Breast epithelium (tissue), 4 donors: ENCODE results near the gene SYNDIG1. TPM values are rescaled to one million over a fixed set of nuclear protein-coding genes. Genes with fewer than 3 reads are reported as not detected.
A peak's percentile ranks its signal among the peaks of the same experiment; 100 is the strongest.

Source experiments
- DNase-seq, 2 donors: peaks; one replicate each; pipeline ENCODE4 v3.0.0-alpha.2; 2019; ENCODE audit warnings: low spot score in 2 of 2
- H3K27ac ChIP-seq, 2 donors: fragments of 200-600 bp; sonication (generic) in 1 of 2; one replicate each; pipeline ENCODE4 v1.5.1; 2016 to 2019; ENCODE audit warnings: mild to moderate bottlenecking in 1 of 2
- H3K27me3 ChIP-seq, 2 donors: fragments of 200-600 bp; sonication (generic) in 1 of 2; one replicate each; pipeline versions ENCODE4 v1.5.1 to v1.6.0; 2017 to 2019; ENCODE audit warnings: control low read depth in 1 of 2, mild to moderate bottlenecking in 1 of 2
- H3K36me3 ChIP-seq: fragments of 200-600 bp; one replicate; pipeline ENCODE4 v1.5.1; 2019
- H3K4me1 ChIP-seq, 2 donors: fragments of 200-600 bp; sonication (generic); one replicate each; pipeline ENCODE4 v1.5.1; 2016 to 2019; ENCODE audit warnings: control low read depth in 1 of 2
- H3K4me3 ChIP-seq, 3 donors: fragments of 200-600 bp; sonication (generic); 1 replicate in 2 of 3; 2 replicates in 1 of 3; pipeline ENCODE4 v1.5.1; 2016 to 2019; ENCODE audit warnings: mild to moderate bottlenecking in 3 of 3, moderate library complexity in 2 of 3
- H3K9me3 ChIP-seq, 2 donors: fragments of 200-600 bp; sonication (generic) in 1 of 2; one replicate each; pipeline ENCODE4 v1.5.1; 2016 to 2019; ENCODE audit warnings: control low read depth in 1 of 2
- POLR2A ChIP-seq: fragments of 450-650 bp; IDR thresholded peaks from one replicate; pipeline ENCODE4 v1.6.1; 2016; ENCODE audit warnings: antibody characterized with exemption, mild to moderate bottlenecking, moderate library complexity
- POLR2AphosphoS5 ChIP-seq, 3 donors: sonication (generic); formaldehyde crosslinking; IDR thresholded peaks; one replicate each; pipeline ENCODE4 v1.6.1; 2017; ENCODE audit warnings: antibody characterized with exemption in 3 of 3
- intact Hi-C: fragments of 100-400 bp; cut with DNase I; formaldehyde crosslinking; loops from one replicate; pipeline ENCODE4 v1.15.1; 2023; ENCODE audit warnings: low total_unique reads
- total RNA-seq, 3 donors: library from RNA; depleted of rRNA; stranded (reverse); fragments of >200 nt; gene quantifications; one replicate each; pipeline ENCODE4 v1.1.0, GENCODE V29; 2016
- TF ChIP-seq, protein P1 (sequence below), 3 donors: fragments of 450-650 bp; IDR thresholded peaks; one replicate each; pipeline ENCODE4 v1.5.1; 2016 to 2017; ENCODE audit warnings: antibody characterized with exemption in 3 of 3, mild to moderate bottlenecking in 3 of 3, moderate library complexity in 3 of 3

Gene SYNDIG1
- total RNA-seq, 3 donors from 2014 or later, result under 0.01 to 0.48 (median 0.15) TPM

DNA sequence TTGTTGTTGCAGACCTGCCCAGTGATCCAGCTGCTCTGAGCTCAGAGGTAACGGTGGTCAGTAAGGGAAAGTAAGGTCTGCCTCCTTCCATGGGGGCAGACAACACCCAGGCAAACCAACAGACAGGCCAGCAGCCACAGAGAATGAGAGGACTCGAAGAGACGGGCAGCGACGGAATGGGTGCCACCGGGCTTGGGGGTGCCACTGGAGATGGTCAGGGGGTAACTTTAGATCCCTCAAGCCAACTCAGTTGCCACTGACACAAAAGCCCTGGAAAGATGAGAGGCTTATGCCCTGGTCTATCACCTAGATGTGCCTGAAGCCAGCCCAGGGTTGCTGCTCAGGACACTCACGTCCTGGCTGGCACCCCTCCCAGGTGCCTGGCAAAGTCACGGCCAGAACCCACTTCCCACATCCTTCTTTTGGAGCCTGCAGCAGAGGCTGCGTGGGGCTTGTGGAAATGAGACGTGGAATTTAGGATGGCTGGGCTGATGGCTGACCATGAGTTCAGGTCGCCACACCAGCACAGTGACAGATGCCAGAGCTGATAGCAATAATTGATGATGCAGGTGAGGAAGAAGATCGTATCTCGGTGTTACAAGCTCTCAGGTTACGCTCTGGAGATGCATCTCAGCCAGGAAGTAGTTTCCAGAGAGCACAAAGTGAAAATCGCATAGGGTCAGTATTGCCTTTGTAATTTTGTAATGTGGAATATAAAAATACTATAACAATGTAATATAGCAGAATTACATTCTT, 209.1 kb downstream of the SYNDIG1 start:
- no peaks in the 10 kb centered on the region for H3K9me3 ChIP-seq
- peaks cover 0 to 5% of the 10 kb centered on the region in 2 donors for H3K27me3 ChIP-seq
- TF ChIP-seq POLR2AphosphoS5 (IDR thresholded peaks at IDR 0.05), result no peak
- TF ChIP-seq, protein P1, sequence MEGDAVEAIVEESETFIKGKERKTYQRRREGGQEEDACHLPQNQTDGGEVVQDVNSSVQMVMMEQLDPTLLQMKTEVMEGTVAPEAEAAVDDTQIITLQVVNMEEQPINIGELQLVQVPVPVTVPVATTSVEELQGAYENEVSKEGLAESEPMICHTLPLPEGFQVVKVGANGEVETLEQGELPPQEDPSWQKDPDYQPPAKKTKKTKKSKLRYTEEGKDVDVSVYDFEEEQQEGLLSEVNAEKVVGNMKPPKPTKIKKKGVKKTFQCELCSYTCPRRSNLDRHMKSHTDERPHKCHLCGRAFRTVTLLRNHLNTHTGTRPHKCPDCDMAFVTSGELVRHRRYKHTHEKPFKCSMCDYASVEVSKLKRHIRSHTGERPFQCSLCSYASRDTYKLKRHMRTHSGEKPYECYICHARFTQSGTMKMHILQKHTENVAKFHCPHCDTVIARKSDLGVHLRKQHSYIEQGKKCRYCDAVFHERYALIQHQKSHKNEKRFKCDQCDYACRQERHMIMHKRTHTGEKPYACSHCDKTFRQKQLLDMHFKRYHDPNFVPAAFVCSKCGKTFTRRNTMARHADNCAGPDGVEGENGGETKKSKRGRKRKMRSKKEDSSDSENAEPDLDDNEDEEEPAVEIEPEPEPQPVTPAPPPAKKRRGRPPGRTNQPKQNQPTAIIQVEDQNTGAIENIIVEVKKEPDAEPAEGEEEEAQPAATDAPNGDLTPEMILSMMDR (IDR thresholded peaks at IDR 0.05), result no peak
- no peak for TF ChIP-seq POLR2A
- intact Hi-C loops, result no loop called here
- no peak overlapping the region for H3K27ac ChIP-seq
- H3K4me1 ChIP-seq, result no peaks in the 10 kb centered on the region
- H3K36me3 ChIP-seq, result no peaks in the 10 kb centered on the region
- no peak overlapping the region for H3K4me3 ChIP-seq
- DNase-seq, result peak in 1 of 2 donors; percentile 22

DNA sequence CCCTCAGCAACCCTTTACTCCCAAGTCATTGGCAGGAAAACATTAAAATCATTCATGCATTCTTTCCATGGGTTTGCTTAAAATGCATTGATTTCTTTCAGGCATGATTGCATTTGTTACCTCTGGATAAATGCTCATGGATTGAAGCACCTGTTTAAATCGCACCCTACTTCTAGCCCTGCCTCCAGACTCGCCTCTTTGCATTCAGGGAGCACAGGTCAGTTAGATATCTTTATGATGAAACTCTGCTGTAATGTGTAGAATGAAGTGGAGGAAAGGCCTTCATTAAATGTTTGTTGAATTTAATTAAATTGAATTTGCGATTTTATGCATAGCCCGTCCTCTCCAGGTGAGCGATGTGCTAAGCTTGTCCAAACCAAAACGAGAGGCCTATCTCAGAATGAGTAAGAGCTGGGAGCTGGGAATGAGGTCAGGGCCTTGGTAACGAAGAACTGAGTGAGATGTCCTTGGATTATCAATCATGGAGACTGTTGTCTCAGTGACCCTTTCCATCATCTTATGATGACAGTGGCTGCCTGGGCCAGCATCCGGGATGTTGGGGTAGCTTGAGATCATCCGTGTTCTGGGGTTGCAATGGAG, 210.1 kb downstream of the SYNDIG1 start:
- H3K27me3 ChIP-seq, result peaks cover 0 to 5% of the 10 kb centered on the region in 2 donors
- H3K36me3 ChIP-seq, result no peaks in the 10 kb centered on the region
- no peaks in the 10 kb centered on the region for H3K9me3 ChIP-seq
- no peak for TF ChIP-seq POLR2AphosphoS5 (IDR thresholded peaks at IDR 0.05)
- TF ChIP-seq, protein P1 (IDR thresholded peaks at IDR 0.05), result no peak
- TF ChIP-seq POLR2A, result no peak
- H3K4me3 ChIP-seq, result no peak overlapping the region
- DNase-seq, result no peak
- H3K27ac ChIP-seq, result no peak overlapping the region
- intact Hi-C loops, result no loop called here
- H3K4me1 ChIP-seq, result no peaks in the 10 kb centered on the region

DNA sequence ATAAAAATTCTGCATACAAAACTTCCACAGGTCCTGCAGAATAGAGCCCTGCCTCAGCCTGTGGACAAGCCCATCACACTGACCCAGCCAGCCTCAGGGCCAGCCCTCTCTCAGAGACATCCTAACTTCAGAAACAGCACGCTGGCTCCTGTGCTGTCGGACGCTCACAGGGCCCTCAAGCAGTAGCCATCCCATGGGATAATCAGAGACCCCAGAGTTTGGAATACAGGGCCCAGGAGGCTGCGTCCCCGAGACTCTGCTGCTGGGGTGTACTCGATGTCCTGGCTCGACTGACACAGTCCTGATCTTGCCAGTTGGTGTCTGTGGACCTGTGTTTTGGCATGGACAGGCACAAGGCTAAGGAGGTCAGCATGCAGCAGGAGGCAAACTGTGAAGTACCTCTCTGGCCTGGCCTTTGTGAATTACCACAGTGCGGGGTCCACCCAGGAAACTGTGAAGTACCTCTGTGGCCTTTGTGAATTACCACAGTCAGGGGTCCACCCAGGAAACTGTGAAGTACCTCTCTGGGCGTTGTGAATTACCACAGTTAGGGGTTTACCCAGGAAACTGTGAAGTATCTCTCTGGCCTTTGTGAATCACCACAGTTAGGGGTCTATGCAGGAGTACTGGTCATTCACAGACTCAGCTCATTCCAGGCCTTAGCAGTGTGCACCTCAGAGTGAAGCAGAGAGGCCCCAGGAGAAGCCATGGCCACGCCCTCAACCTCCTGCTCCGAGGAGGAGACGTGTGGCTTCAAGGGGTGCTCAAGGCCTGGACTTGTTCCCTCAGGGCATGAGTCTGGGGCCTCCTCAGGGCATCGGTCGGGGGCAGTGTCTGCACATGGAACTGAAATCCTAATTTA, 212.4 kb downstream of the SYNDIG1 start:
- DNase-seq, result peak in 1 of 2 donors; percentile 38
- H3K4me1 ChIP-seq, result no peaks in the 10 kb centered on the region
- intact Hi-C loops, result no loop called here
- no peaks in the 10 kb centered on the region for H3K36me3 ChIP-seq
- H3K27ac ChIP-seq, result no peak overlapping the region
- TF ChIP-seq, protein P1 (IDR thresholded peaks at IDR 0.05), result no peak
- TF ChIP-seq POLR2AphosphoS5 (IDR thresholded peaks at IDR 0.05) (no peak), POLR2A (no peak)
- H3K27me3 ChIP-seq, result peaks cover 0 to 5% of the 10 kb centered on the region in 2 donors
- H3K9me3 ChIP-seq, result no peaks in the 10 kb centered on the region
- no peak overlapping the region for H3K4me3 ChIP-seq

DNA sequence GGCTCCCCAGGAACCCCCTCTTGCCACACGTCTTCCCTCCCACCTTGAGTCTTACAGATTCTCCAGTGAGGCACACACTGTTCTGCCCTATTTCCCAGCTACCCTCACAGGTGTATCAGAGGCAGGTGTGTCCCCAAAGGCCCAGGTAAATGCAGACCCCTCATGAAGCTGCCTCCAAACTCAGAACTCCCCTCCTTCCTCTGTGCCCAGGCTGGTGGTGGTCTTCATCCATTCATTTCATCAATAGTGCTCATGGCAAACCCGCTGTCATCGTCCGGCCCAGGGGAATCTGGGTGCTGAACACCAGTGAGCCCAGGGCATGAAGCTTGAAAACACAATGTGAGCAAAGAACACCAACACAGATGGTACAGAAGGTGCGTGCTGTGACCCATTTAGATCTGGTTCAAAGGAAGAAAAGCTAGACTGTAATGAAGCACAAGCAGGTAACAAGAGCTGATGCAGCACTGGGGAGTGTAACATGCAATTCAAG, 213.1 kb downstream of the SYNDIG1 start:
- Histone ChIP-seq H3K27ac (no peak overlapping the region), H3K4me3 (no peak overlapping the region), H3K4me1 (no peaks in the 10 kb centered on the region), H3K9me3 (peaks cover 0 to 1% of the 10 kb centered on the region in 2 donors), H3K27me3 (peaks cover 0 to 5% of the 10 kb centered on the region in 2 donors), H3K36me3 (no peaks in the 10 kb centered on the region)
- intact Hi-C loops, result no loop called here
- TF ChIP-seq, protein P1 (IDR thresholded peaks at IDR 0.05), result no peak
- TF ChIP-seq POLR2AphosphoS5 (IDR thresholded peaks at IDR 0.05), result no peak
- TF ChIP-seq POLR2A, result no peak
- peak in 1 of 2 donors; percentile 35 for DNase-seq
